Natural killer cell treated with Interleukin-12 subunit alpha and Interleukin-12 subunit beta and Interleukin-15 and Interleukin-18, amount 100 ng/mL, for 72 hours (primary cell): Measurements from ENCODE around the gene BTK. TPM values are rescaled to one million over a fixed set of nuclear protein-coding genes. Genes with fewer than 3 reads are reported as not detected.
A peak's percentile ranks its signal among the peaks of the same experiment; 100 is the strongest.

Source experiments
- ATAC-seq, 2 donors: fragments of 150-1000 bp; cut with Tn5 transposase in 1 of 2; sonication (Bioruptor Pico), chemical (Tn5 transposase) in 1 of 2; 2 replicates each; pipeline ENCODE4 v1.10.0; 2021
- DNase-seq: peaks from one replicate; pipeline ENCODE4 v3.0.0; 2022; ENCODE audit warnings: low spot score
- H3K27ac Mint-ChIP-seq, 2 donors: 1 replicate in 1 of 2; 2 replicates in 1 of 2; pipeline ENCODE4 v1.8.0; 2022; ENCODE audit warnings: mixed read lengths in 2 of 2, mild to moderate bottlenecking in 1 of 2, moderate library complexity in 1 of 2
- H3K27me3 Mint-ChIP-seq, 2 donors: 1 replicate in 1 of 2; 2 replicates in 1 of 2; pipeline ENCODE4 v1.8.0; 2022; ENCODE audit warnings: mixed read lengths in 2 of 2
- H3K36me3 Mint-ChIP-seq: one replicate; pipeline ENCODE4 v1.8.0; 2022; ENCODE audit warnings: mixed read lengths
- H3K4me1 Mint-ChIP-seq, 2 donors: 1 replicate in 1 of 2; 2 replicates in 1 of 2; pipeline ENCODE4 v1.8.0; 2022; ENCODE audit warnings: low read depth in 2 of 2, mixed read lengths in 2 of 2, mild to moderate bottlenecking in 1 of 2
- H3K4me3 Mint-ChIP-seq: one replicate; pipeline ENCODE4 v1.8.0; 2022; ENCODE audit warnings: mixed read lengths
- H3K9me3 Mint-ChIP-seq: 2 replicates; pipeline ENCODE4 v1.8.0; 2022; ENCODE audit warnings: mixed read lengths
- total RNA-seq, 2 donors: library from RNA; stranded (reverse); gene quantifications; one replicate each; pipeline ENCODE4 v1.2.3, GENCODE V29; 2022

The BTK gene
- total RNA-seq, 2 donors from 2014 or later: 0.38 to 7.2 TPM

GRCh38 chrX:101408532-101408841 lies 22.5 kb upstream of the BTK start:
- H3K4me1 Mint-ChIP-seq: peaks cover 22 to 32% of the 10 kb centered on the region in 2 donors
- H3K27me3 Mint-ChIP-seq: peaks cover 0 to 5% of the 10 kb centered on the region in 2 donors
- H3K9me3 Mint-ChIP-seq: no peaks in the 10 kb centered on the region
- H3K36me3 Mint-ChIP-seq: peaks cover 9% of the 10 kb centered on the region
- no peak for ATAC-seq
- H3K27ac Mint-ChIP-seq: peak overlapping the region; percentile 90 to 93
- no peak for DNase-seq
- H3K4me3 Mint-ChIP-seq: peak overlapping the region; percentile 100

- Mint-ChIP-seq H3K4me1 (peaks cover 22 to 26% of the 10 kb centered on the region in 2 donors), H3K9me3 (no peaks in the 10 kb centered on the region), H3K27ac (peak within 1 kb of the TSS; percentile 90 to 93), H3K27me3 (peaks cover 0 to 5% of the 10 kb centered on the region in 2 donors), H3K4me3 (peak within 1 kb of the TSS; percentile 100), H3K36me3 (peaks cover 7% of the 10 kb centered on the region)
- DNase-seq (peak; percentile 88), ATAC-seq (peak; percentile 97 to 98)
Measured at GRCh38 chrX:101407748-101408531, 21.9 kb upstream of the BTK start, which contains the start of the genes GLA and HNRNPH2. TSS of gene GLA (minus strand) at chrX:101407925. CDS start at chrX:101407903, 22 bp downstream. TSS of gene HNRNPH2 (plus strand) at chrX:101408222. CDS start at chrX:101411989, 3,767 bp downstream.

GRCh38 chrX:101407167-101407747 lies 21.3 kb upstream of the BTK start:
- H3K9me3 Mint-ChIP-seq: no peaks in the 10 kb centered on the region
- H3K4me3 Mint-ChIP-seq: peak overlapping the region; percentile 100
- H3K4me1 Mint-ChIP-seq: peaks cover 17 to 19% of the 10 kb centered on the region in 2 donors
- peak overlapping the region; percentile 90 to 93 for H3K27ac Mint-ChIP-seq
- ATAC-seq (no peak), DNase-seq (no peak)
- peaks cover 0 to 5% of the 10 kb centered on the region in 2 donors for H3K27me3 Mint-ChIP-seq
- peaks cover 7% of the 10 kb centered on the region for H3K36me3 Mint-ChIP-seq

GRCh38 chrX:101399825-101400224 lies 13.8 kb upstream of the BTK start:
- no peak for DNase-seq
- H3K4me1 Mint-ChIP-seq: peaks cover 4 to 6% of the 10 kb centered on the region in 2 donors
- H3K9me3 Mint-ChIP-seq: no peaks in the 10 kb centered on the region
- H3K27ac Mint-ChIP-seq: no peak overlapping the region
- H3K27me3 Mint-ChIP-seq: peaks cover 0 to 3% of the 10 kb centered on the region in 2 donors
- no peak for ATAC-seq
- peaks cover 25% of the 10 kb centered on the region for H3K36me3 Mint-ChIP-seq
- H3K4me3 Mint-ChIP-seq: no peak overlapping the region

- H3K27me3 Mint-ChIP-seq: peaks cover 0 to 3% of the 10 kb centered on the region in 2 donors
- H3K9me3 Mint-ChIP-seq: no peaks in the 10 kb centered on the region
- DNase-seq (no peak), ATAC-seq (no peak)
- peaks cover 6 to 10% of the 10 kb centered on the region in 2 donors for H3K4me1 Mint-ChIP-seq
- no peak overlapping the region for H3K4me3 Mint-ChIP-seq
- no peak overlapping the region for H3K27ac Mint-ChIP-seq
- H3K36me3 Mint-ChIP-seq: peaks cover 28% of the 10 kb centered on the region
Measured at GRCh38 chrX:101398694-101399093, 12.7 kb upstream of the BTK start.

- Mint-ChIP-seq H3K36me3 (peaks cover 35% of the 10 kb centered on the region), H3K4me3 (no peak overlapping the region), H3K4me1 (peaks cover 10 to 19% of the 10 kb centered on the region in 2 donors), H3K27me3 (peaks cover 0 to 3% of the 10 kb centered on the region in 2 donors), H3K9me3 (no peaks in the 10 kb centered on the region), H3K27ac (no peak overlapping the region)
- no peak for DNase-seq
- ATAC-seq: no peak
Measured at GRCh38 chrX:101397779-101398178, 11.8 kb upstream of the BTK start.

- H3K9me3 Mint-ChIP-seq: no peaks in the 10 kb centered on the region
- H3K27ac Mint-ChIP-seq: peak overlapping the region; percentile 56 to 68
- ATAC-seq (no peak), DNase-seq (no peak)
- peaks cover 0 to 3% of the 10 kb centered on the region in 2 donors for H3K27me3 Mint-ChIP-seq
- peaks cover 22 to 23% of the 10 kb centered on the region in 2 donors for H3K4me1 Mint-ChIP-seq
- peaks cover 42% of the 10 kb centered on the region for H3K36me3 Mint-ChIP-seq
- H3K4me3 Mint-ChIP-seq: peak overlapping the region; percentile 8
Measured at GRCh38 chrX:101395789-101396188, 9.8 kb upstream of the BTK start.

- Mint-ChIP-seq H3K27ac (peak overlapping the region in 1 of 2 donors; percentile 96), H3K4me1 (peaks cover 22 to 26% of the 10 kb centered on the region in 2 donors), H3K36me3 (peaks cover 31% of the 10 kb centered on the region), H3K4me3 (peak overlapping the region; percentile 4), H3K27me3 (no peaks in the 10 kb centered on the region), H3K9me3 (no peaks in the 10 kb centered on the region)
- DNase-seq (no peak), ATAC-seq (no peak)
Measured at GRCh38 chrX:101394372-101394771, 8.4 kb upstream of the BTK start.

GRCh38 chrX:101393530-101394305 lies 7.7 kb upstream of the BTK start:
- no peaks in the 10 kb centered on the region for H3K9me3 Mint-ChIP-seq
- H3K36me3 Mint-ChIP-seq: peaks cover 30% of the 10 kb centered on the region
- ATAC-seq: no peak
- no peak for DNase-seq
- peak overlapping the region; percentile 95 to 96 for H3K27ac Mint-ChIP-seq
- no peaks in the 10 kb centered on the region for H3K27me3 Mint-ChIP-seq
- peaks cover 22 to 26% of the 10 kb centered on the region in 2 donors for H3K4me1 Mint-ChIP-seq
- H3K4me3 Mint-ChIP-seq: peak overlapping the region; percentile 95

GRCh38 chrX:101391831-101392230 lies 5.8 kb upstream of the BTK start:
- ATAC-seq (no peak), DNase-seq (no peak)
- Mint-ChIP-seq H3K4me1 (peaks cover 22 to 26% of the 10 kb centered on the region in 2 donors), H3K27ac (peak overlapping the region; percentile 95 to 96), H3K36me3 (peaks cover 30% of the 10 kb centered on the region), H3K27me3 (peaks cover 0 to 2% of the 10 kb centered on the region in 2 donors), H3K9me3 (no peaks in the 10 kb centered on the region), H3K4me3 (peak overlapping the region; percentile 95)

GRCh38 chrX:101390664-101391525 lies 4.9 kb upstream of the BTK start, which contains the start of gene RPL36A:
TSS of gene RPL36A (plus strand) at chrX:101391011. CDS start at chrX:101391044, 33 bp downstream.
- peaks cover 22 to 26% of the 10 kb centered on the region in 2 donors for H3K4me1 Mint-ChIP-seq
- DNase-seq: peak; percentile 89
- H3K36me3 Mint-ChIP-seq: peaks cover 30% of the 10 kb centered on the region
- H3K4me3 Mint-ChIP-seq: peak within 1 kb of the TSS; percentile 95
- H3K9me3 Mint-ChIP-seq: no peaks in the 10 kb centered on the region
- H3K27ac Mint-ChIP-seq: peak within 1 kb of the TSS; percentile 95 to 96
- peak; percentile 97 to 98 for ATAC-seq
- H3K27me3 Mint-ChIP-seq: peaks cover 0 to 2% of the 10 kb centered on the region in 2 donors

- DNase-seq (no peak), ATAC-seq (no peak)
- H3K27ac Mint-ChIP-seq: no peak overlapping the region
- H3K27me3 Mint-ChIP-seq: peaks cover 0 to 2% of the 10 kb centered on the region in 2 donors
- H3K36me3 Mint-ChIP-seq: peaks cover 21% of the 10 kb centered on the region
- H3K4me1 Mint-ChIP-seq: peaks cover 11 to 18% of the 10 kb centered on the region in 2 donors
- no peak overlapping the region for H3K4me3 Mint-ChIP-seq
- H3K9me3 Mint-ChIP-seq: no peaks in the 10 kb centered on the region
Measured at GRCh38 chrX:101388604-101389003, 2.6 kb upstream of the BTK start.

GRCh38 chrX:101386542-101386885 lies 523 bp upstream of the BTK start:
- Mint-ChIP-seq H3K9me3 (no peaks in the 10 kb centered on the region), H3K27ac (peak overlapping the region in 1 of 2 donors; percentile 30), H3K4me1 (peaks cover 4 to 6% of the 10 kb centered on the region in 2 donors), H3K36me3 (peaks cover 2% of the 10 kb centered on the region), H3K27me3 (peaks cover 0 to 2% of the 10 kb centered on the region in 2 donors), H3K4me3 (peak overlapping the region; percentile 48)
- ATAC-seq (no peak), DNase-seq (no peak)
